Measurements from ENCODE around the gene PDIA6.

Gene PDIA6

GRCh38 chr2:10776231-10776977 lies 36.2 kb downstream of the PDIA6 start:
- no peaks in the 10 kb centered on the region for H3K4me1 Mint-ChIP-seq (ENCODE audit: low read depth)
- no peak for DNase-seq (ENCODE audit: low spot score)
- H3K27me3 Mint-ChIP-seq (ENCODE audit: low read depth): no peaks in the 10 kb centered on the region
- H3K27ac Mint-ChIP-seq: no peak overlapping the region
- H3K9me3 Mint-ChIP-seq: no peaks in the 10 kb centered on the region
- peaks cover 11% of the 10 kb centered on the region for H3K36me3 Mint-ChIP-seq (ENCODE audit: low read depth)
- H3K4me3 Mint-ChIP-seq: no peak overlapping the region

- Mint-ChIP-seq H3K36me3 (ENCODE audit: low read depth) (peaks cover 7% of the 10 kb centered on the region), H3K27me3 (ENCODE audit: low read depth) (no peaks in the 10 kb centered on the region), H3K27ac (no peak overlapping the region), H3K4me1 (ENCODE audit: low read depth) (no peaks in the 10 kb centered on the region), H3K9me3 (no peaks in the 10 kb centered on the region), H3K4me3 (no peak overlapping the region)
- DNase-seq (ENCODE audit: low spot score): no peak
Observed at GRCh38 chr2:10775831-10776230, 36.8 kb downstream of the PDIA6 start.

DNA sequence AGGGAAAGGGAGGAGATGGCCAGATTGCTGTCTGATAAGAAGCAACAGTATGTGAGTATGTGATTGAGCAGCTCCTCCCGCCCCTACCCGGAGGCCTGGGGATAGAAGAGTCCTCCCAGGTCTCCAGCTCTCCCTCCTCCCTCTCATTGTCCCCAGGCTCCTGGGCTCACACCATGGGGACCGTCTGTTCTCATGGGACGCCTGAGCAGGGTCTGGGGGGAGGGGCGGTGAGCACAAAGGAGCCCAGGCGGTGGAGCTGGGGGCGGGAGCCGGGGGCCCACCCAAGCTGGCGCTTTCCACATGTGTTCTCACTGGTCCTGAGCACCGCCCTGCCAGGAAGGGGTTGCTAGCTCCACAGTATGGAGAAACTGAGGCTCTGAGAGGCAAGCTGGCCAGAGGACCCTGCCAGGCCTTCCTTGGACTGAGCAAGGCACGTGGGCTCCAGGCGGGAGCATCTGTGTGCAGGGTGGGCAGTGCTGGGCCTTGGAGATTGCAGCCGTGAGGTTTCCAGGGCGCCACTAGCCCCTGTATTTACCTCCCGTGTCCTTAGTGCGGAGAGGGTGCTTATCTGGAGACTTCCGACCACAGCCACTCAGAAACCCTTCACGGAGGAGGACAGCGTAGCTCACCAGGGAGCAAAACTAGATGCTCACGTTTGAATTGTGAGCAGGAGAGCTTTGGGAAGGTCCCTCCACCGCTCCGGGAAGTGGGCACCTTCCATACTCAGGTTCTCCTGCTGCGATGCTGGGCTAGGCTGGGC lies 37.4 kb downstream of the PDIA6 start:
- Mint-ChIP-seq H3K27ac (no peak overlapping the region), H3K36me3 (ENCODE audit: low read depth) (peaks cover 5% of the 10 kb centered on the region)

DNA sequence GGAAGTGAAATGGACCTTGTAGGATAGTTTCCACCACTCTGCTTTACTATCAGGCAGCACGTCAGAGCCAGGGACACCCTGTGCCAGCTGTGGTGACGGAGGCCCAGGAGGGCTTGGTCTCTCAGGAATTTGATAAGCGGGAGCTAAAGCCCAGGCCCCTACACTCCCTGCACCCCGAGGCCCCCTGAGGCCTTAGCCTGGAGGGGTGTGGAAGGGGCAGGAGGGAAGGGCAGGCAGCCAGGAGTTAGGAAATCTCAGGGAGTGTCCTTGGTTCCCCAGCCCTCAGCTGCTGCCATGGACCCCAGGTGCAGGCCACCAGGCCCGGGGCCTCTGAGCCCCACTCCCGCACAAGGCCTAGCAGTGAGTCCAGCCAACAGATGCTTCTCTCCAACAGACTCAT lies 38.2 kb downstream of the PDIA6 start:
- no peak overlapping the region for H3K4me3 Mint-ChIP-seq
- H3K4me1 Mint-ChIP-seq (ENCODE audit: low read depth): no peaks in the 10 kb centered on the region
- H3K27me3 Mint-ChIP-seq (ENCODE audit: low read depth): no peaks in the 10 kb centered on the region
- no peak overlapping the region for H3K27ac Mint-ChIP-seq
- H3K36me3 Mint-ChIP-seq (ENCODE audit: low read depth): no peaks in the 10 kb centered on the region
- no peak for DNase-seq (ENCODE audit: low spot score)
- H3K9me3 Mint-ChIP-seq: no peaks in the 10 kb centered on the region

More for the DNA sequence above, 37.4 kb downstream of the PDIA6 start:
- no peaks in the 10 kb centered on the region for H3K27me3 Mint-ChIP-seq (ENCODE audit: low read depth)
- H3K4me3 Mint-ChIP-seq: no peak overlapping the region
- DNase-seq (ENCODE audit: low spot score): no peak
- no peaks in the 10 kb centered on the region for H3K9me3 Mint-ChIP-seq
- H3K4me1 Mint-ChIP-seq (ENCODE audit: low read depth): no peaks in the 10 kb centered on the region

- DNase-seq (ENCODE audit: low spot score): no peak
- Mint-ChIP-seq H3K27me3 (ENCODE audit: low read depth) (no peaks in the 10 kb centered on the region), H3K4me3 (no peak overlapping the region), H3K9me3 (no peaks in the 10 kb centered on the region), H3K4me1 (ENCODE audit: low read depth) (no peaks in the 10 kb centered on the region), H3K36me3 (ENCODE audit: low read depth) (no peaks in the 10 kb centered on the region), H3K27ac (no peak overlapping the region)
Observed at GRCh38 chr2:10773821-10774341, 38.7 kb downstream of the PDIA6 start.

GRCh38 chr2:10772868-10773215 lies 39.7 kb downstream of the PDIA6 start:
- DNase-seq (ENCODE audit: low spot score): no peak
- H3K4me1 Mint-ChIP-seq (ENCODE audit: low read depth): no peaks in the 10 kb centered on the region
- peak overlapping the region; percentile 1 for H3K27ac Mint-ChIP-seq
- H3K9me3 Mint-ChIP-seq: no peaks in the 10 kb centered on the region
- no peak overlapping the region for H3K4me3 Mint-ChIP-seq
- no peaks in the 10 kb centered on the region for H3K36me3 Mint-ChIP-seq (ENCODE audit: low read depth)
- H3K27me3 Mint-ChIP-seq (ENCODE audit: low read depth): no peaks in the 10 kb centered on the region

DNA sequence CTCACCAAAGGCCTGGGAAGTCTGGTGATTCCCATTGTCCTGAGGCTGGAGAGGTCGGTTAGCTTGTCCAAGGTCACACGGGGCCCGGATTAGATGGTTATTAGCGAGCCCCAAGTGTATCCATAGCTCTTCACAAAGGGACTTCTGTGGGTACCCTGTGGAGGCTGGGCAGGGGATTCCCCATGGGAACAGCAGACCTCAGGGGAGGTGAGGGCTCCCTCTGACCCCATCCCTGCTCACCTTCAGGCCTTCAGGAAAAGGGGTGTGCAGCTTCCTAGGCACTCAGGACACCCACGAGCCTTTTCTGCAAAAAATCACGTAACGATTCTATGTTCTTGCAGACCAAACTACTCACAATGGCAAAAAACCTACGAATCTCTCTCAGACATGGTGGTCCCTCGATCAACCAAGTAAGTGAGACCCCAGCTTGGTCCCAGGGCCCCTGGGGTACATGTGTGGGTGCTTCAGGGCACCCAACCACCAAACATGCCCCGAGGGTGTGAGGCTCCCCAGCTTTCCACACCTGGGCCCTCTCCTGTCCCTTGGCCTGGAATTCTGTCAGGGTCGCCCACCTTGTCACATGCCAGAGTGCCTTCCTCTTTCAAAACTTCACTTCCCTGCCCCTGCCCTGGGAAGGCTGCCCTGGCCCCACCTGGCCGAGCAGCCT lies 40.3 kb downstream of the PDIA6 start:
- Mint-ChIP-seq H3K36me3 (ENCODE audit: low read depth) (no peaks in the 10 kb centered on the region), H3K4me1 (ENCODE audit: low read depth) (no peaks in the 10 kb centered on the region), H3K27ac (no peak overlapping the region), H3K4me3 (no peak overlapping the region), H3K9me3 (no peaks in the 10 kb centered on the region), H3K27me3 (ENCODE audit: low read depth) (no peaks in the 10 kb centered on the region)
- no peak for DNase-seq (ENCODE audit: low spot score)

DNA sequence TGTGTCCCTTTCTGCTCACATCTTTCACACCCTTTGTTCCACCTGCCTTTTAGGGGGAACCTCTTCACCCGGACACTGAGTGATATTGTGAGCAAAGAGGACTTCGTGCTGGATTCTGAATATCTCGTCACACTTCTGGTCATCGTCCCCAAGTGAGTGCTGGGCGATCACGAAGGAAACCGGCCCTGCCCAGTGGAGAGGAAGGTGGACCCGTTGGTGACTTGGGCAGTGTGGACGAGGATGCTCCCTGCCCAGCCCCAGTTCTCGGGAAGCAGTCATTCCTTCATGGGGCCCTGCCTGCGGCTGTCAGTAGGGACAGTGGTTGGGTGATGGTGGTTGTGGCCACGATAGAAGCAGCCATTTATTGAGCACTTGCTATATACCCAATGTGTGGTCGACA lies 40.8 kb downstream of the PDIA6 start:
- Mint-ChIP-seq H3K27ac (no peak overlapping the region), H3K36me3 (ENCODE audit: low read depth) (no peaks in the 10 kb centered on the region), H3K9me3 (no peaks in the 10 kb centered on the region), H3K4me1 (ENCODE audit: low read depth) (no peaks in the 10 kb centered on the region), H3K4me3 (no peak overlapping the region), H3K27me3 (ENCODE audit: low read depth) (no peaks in the 10 kb centered on the region)
- no peak for DNase-seq (ENCODE audit: low spot score)

- Mint-ChIP-seq H3K27me3 (ENCODE audit: low read depth) (no peaks in the 10 kb centered on the region), H3K36me3 (ENCODE audit: low read depth) (no peaks in the 10 kb centered on the region), H3K4me3 (no peak overlapping the region)
Observed at GRCh38 chr2:10770956-10771750, 41.4 kb downstream of the PDIA6 start.

DNA sequence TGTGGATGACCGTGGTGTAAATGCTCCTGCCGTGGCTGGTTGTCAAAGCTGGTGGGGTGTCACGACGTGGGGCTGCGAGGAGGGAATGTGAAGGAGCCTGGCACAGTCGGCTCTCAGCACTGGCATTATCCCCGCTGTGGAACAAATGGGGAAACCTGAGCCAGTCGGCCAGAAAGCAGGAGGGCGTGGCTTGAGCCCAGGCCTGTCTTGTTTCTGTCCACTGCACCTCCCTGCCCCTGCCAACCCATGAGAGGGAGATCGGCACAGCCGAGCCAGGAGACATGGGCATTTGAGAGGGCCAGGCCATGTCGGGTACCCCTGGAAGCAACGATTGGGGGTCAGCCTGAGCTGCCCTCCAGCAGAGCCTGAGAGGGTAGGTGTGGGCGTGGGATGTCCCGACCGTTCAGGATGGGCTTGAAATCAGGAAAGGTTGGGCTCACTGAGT lies 44.5 kb downstream of the PDIA6 start:
- Mint-ChIP-seq H3K4me3 (no peak overlapping the region), H3K4me1 (ENCODE audit: low read depth) (no peaks in the 10 kb centered on the region), H3K9me3 (no peaks in the 10 kb centered on the region), H3K36me3 (ENCODE audit: low read depth) (no peaks in the 10 kb centered on the region), H3K27ac (no peak overlapping the region), H3K27me3 (ENCODE audit: low read depth) (no peaks in the 10 kb centered on the region)
- no peak for DNase-seq (ENCODE audit: low spot score)

More at GRCh38 chr2:10770956-10771750, 41.4 kb downstream of the PDIA6 start:
- Mint-ChIP-seq H3K27ac (no peak overlapping the region), H3K9me3 (no peaks in the 10 kb centered on the region), H3K4me1 (ENCODE audit: low read depth) (no peaks in the 10 kb centered on the region)
- no peak for DNase-seq (ENCODE audit: low spot score)

DNA sequence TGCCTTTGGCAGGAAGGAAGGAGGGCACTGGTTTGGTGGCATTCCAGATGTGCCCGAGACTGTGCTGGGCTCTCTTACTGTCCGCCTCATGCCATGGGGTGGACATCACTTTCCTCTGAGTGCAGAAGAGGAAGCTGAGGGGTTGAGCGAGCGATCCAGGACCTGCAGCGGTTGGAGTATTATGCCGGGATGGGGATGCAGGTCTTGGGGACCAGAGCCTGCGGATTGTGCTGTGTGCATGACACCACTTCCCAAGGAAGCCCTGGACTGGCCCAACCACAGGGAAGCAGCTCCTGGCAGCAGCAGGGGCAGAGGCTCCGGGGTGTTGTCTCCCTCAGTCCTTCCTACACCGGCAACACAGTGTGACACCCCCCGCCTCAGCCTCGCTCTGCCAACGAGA lies 46.7 kb downstream of the PDIA6 start:
- Mint-ChIP-seq H3K9me3 (no peaks in the 10 kb centered on the region), H3K36me3 (ENCODE audit: low read depth) (no peaks in the 10 kb centered on the region), H3K4me3 (no peak overlapping the region), H3K27me3 (ENCODE audit: low read depth) (no peaks in the 10 kb centered on the region), H3K27ac (no peak overlapping the region), H3K4me1 (ENCODE audit: low read depth) (no peaks in the 10 kb centered on the region)
- DNase-seq (ENCODE audit: low spot score): no peak

GRCh38 chr2:10765461-10765860 lies 47.1 kb downstream of the PDIA6 start:
- Mint-ChIP-seq H3K4me1 (ENCODE audit: low read depth) (no peaks in the 10 kb centered on the region), H3K27ac (no peak overlapping the region), H3K4me3 (no peak overlapping the region), H3K27me3 (ENCODE audit: low read depth) (no peaks in the 10 kb centered on the region), H3K9me3 (no peaks in the 10 kb centered on the region), H3K36me3 (ENCODE audit: low read depth) (no peaks in the 10 kb centered on the region)
- DNase-seq (ENCODE audit: low spot score): no peak

DNA sequence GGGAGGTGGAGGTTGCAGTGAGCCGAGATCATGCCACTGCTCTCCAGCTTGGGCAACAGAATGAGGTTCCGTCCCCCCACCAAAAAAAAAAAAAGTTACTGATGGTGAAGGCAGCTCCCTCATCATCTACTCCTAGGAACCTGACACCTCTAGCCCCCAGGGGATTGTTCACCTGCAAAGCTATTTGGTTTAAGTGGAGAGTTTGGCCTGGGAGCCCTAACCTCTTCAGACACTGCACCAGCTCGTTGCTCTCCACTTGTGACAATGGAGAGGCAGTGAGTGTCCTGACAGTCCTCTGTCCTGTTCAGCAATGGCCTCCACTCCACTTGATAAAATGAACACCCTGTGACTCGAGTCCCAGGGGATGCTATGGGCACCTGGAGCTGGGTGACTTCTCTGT lies 47.7 kb downstream of the PDIA6 start:
- Mint-ChIP-seq H3K27me3 (ENCODE audit: low read depth) (no peaks in the 10 kb centered on the region), H3K9me3 (no peaks in the 10 kb centered on the region), H3K36me3 (ENCODE audit: low read depth) (no peaks in the 10 kb centered on the region), H3K4me1 (ENCODE audit: low read depth) (no peaks in the 10 kb centered on the region), H3K4me3 (no peak overlapping the region), H3K27ac (no peak overlapping the region)
- no peak for DNase-seq (ENCODE audit: low spot score)

Measured in T-helper 2 cell treated with Interferon-gamma antibody and Interleukin-4, amounts not matched to agents 5 μg/mL and 100 μg/mL, for 36 hours (primary cell).